NCI-H748 (cell line): ENCODE measurements around the gene PDE3A.
"Not testable (repeated sequence)": the region's sequence is repeated elsewhere in the genome, so short reads cannot be mapped to it uniquely, and the experiment has no call there.

Experiments used
- DNase-seq: peaks from one replicate; lab custom pipeline; 2025; ENCODE audit not compliant: unreplicated experiment; lab: John Stamatoyannopoulos, UW

Gene PDE3A

DNA sequence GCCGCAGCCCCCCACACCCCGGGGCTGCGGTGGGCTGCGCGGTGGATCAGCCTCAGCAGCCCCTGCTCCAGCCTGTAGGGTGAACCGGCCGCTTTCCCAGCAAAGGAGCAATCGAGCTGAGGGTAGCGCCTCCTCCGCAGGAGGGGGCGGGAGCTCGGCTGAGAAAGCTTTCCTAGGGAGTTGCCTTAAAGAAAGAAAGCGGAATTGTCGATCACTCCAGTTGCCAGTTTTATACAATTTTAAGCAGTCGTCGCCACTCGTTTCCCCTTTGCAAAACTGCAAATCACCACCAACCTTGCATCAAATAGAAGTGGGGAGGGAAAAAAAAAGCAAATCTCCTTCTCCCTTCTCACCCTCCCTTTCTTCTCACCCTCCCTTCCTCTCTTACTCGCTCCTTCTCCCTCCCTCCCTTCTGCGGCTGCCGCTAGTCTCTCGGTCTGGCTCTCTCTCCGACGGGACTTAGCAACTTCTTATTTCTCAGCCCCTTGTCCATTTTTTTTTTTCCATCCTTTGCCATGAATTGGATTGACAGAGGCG, at the start of gene PDE3A:
Gene PDE3A, plus strand, starts transcription at position 424 of the 537 bp plus-strand sequence. CDS start 748 bp downstream, outside the sequence.
- peak; percentile 36 for DNase-seq

DNA sequence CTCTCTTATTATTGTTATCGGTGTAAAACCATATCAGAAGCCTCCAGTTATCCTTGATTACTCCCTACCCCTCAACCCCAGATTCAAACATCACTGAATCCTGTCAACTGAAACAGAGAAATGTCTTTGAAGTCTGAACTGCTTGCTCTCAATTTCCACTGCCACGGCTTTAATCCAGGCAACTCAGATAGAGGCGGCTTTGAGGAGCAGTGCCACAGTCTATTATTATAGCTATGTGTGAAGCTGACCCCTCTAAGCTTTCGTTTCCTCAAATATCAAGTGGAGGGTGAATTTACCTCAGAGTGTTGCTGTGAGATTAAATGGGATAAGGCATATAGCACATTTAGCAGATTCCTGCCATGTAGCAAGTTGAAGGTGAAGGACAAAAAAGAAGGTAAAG, 49.0 kb upstream of the PDE3A start:
- DNase-seq, result no peak

- no peak for DNase-seq
These were observed 47.8 kb upstream of the PDE3A start for GRCh38 chr12:20320552-20320951.

DNA sequence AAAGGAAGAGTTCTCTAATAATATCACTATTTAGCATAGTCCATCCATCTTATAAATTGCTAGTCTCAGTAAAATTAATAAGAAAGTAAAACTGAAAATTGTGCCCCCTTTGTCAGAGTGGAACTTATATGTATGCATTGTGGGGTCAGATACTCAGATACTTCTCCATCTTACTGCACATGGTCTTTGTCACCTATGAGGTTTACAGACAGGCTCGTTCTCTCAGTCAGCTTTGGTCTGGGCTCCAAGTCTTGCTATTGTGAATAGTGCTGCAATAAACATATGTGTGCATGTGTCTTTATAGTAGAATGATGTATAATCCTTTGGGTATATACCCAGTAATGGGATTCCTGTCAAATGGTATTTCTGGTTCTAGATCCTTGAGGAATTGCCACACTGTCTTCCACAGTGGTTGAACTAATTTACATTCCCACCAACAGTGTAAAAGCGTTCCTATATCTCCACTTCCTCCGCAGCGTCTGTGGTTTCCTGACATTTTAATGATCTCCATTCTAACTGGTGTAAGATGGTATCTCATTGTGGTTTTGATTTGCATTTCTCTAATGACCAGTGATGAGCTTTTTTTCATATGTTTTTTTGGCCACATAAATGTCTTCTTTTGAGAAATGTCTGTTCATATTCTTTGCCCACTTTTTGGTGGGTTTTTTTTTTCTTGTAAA, 37.4 kb upstream of the PDE3A start:
- not testable (repeated sequence) for DNase-seq

DNA sequence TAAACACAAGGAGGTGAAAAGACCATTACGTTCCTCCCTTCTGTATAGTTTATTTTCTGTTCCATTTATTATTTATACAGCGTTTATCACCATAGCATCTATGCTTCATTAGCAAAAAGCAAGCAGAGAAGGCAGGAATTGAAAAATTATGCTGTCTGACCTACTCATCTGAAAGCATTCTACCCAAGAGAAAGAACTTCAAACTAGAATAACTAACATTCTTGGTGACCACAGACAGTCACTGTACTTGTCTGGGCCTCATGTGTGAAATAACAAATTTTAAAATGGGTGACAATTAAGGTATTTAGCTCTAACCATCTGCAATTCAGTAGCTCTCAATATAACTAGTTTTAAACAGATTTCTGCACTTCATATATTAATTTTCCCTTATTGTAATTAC, 29.3 kb upstream of the PDE3A start:
- DNase-seq, result no peak

DNA sequence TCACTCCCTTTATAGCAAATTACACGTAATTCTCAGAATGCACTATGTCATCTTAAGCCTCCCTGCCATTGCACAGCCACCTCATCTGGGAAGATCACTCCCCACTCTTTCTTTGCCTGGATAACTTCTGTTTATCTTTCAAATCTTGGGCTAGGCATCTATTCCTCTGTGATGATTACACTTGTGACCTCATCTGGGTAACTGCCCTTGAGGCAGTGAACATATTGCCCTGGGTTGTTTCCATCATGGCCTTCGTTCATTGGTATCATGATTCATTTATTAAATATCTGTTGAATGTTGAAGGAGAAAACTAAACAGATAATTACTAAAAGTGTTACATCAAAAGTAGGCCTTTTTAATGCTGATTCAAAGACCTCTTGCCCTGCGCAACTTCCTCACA, 26.2 kb upstream of the PDE3A start:
- DNase-seq, result no peak

DNA sequence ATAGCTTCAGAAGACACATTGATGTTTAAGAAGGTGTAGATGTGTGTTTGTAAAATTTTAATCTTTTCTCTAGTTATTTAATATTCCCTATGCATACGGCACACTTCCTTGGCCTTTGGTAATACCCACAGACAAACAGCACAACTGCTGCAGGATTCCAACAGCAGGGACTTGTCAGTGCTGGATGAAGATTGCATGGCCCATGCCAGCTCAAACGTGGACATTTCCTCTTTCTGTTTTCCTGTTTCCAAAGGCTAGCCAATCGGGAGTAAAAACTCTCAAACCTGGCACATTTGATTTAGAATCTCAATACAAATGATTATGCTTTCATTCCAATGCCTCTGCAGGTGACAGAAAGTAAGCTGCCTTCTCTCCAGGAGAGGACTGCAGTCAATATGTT, 22.5 kb upstream of the PDE3A start:
- no peak for DNase-seq

GRCh38 chr12:20350026-20350425, 18.3 kb upstream of the PDE3A start:
- no peak for DNase-seq

DNA sequence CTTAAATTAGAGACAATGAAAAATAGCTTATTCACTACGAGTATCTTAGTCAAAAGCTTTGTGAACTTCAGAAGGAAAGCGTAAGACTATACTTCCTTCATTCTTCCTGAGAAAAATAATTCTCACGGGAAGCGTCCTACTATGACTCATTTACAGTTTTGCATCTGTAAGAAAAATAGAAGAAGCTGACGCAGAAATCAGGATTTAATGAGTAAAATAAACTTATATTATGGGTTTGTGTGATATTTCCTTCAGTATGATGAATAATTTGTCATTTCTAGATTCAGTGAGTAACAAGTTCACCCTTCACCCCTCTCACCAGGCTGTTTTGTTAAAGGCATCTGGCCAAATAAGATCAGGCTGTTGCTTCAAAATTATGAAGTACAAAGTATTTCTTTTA, 17.8 kb upstream of the PDE3A start:
- no peak for DNase-seq

DNA sequence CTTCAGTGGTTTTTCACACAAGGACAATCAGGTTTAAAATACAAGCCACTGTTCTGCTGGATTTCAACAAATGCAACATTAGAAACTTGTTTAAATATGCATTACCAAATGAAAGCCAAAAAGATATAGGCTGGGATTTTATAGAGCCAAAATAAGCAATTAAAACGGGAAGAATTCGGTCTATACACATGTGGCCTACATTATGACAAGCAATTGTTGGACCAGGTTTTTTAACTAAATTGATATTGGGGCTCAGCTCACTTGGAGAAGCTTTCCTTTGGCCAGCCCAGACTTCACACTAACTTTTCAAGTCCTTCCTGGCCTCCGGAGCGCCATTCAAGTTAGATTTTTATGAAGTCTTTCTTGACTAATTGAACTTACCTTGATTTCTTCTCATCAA, 16.9 kb upstream of the PDE3A start:
- DNase-seq, result no peak

DNA sequence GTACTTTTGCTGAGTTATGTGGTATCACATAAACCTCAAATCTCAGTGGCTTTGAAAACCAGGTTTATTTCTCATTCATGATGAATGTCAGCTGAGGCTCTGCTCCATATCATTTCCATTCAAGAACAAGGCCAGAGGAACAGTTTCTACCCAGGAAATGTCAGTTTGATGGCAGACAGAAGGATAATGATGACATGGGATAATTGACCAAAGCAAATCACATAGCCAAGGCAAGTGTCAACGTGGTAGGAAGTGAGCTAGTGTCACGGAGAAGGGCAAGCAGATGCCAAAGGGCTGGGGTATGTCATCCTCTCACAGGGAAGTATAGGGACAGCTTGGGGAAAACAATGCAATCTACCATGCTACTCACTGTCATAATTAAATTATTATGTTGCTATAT, 12.3 kb upstream of the PDE3A start:
- no peak for DNase-seq

- DNase-seq, result no peak
These were observed 7.9 kb upstream of the PDE3A start for GRCh38 chr12:20360407-20360806.

- DNase-seq, result no peak
These were observed 6.9 kb upstream of the PDE3A start for GRCh38 chr12:20361416-20361815.

GRCh38 chr12:20364501-20364900, 3.8 kb upstream of the PDE3A start:
- DNase-seq, result peak; percentile 68

DNA sequence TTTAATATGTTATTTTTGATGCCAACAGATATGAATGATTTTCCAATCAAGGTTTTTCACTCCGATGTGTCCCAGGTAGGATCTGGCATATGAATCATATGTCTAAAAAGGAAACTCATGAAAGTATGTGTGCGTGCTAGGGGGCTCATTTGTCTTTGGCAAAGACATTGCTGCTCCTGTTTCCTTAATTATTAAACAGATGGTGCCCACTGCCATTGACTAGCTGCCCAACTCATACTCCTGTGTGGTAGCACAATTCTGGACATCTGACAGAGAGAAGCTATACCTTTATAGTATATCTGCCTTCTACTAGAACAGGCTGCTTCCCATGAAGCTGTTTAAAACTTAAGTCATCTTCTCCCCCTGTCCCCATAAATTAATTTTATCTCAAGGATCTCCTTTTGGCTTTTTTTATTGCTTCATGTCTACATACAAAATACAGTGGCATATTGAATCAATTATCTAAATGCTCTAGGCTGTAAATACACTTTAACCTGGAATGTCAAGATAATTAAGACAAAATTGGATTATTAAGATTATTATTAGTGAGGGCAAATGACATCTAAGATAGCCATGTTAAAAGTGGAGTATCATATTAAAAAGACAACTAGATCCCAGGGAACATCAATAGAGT, 1.4 kb upstream of the PDE3A start:
- no peak for DNase-seq

DNA sequence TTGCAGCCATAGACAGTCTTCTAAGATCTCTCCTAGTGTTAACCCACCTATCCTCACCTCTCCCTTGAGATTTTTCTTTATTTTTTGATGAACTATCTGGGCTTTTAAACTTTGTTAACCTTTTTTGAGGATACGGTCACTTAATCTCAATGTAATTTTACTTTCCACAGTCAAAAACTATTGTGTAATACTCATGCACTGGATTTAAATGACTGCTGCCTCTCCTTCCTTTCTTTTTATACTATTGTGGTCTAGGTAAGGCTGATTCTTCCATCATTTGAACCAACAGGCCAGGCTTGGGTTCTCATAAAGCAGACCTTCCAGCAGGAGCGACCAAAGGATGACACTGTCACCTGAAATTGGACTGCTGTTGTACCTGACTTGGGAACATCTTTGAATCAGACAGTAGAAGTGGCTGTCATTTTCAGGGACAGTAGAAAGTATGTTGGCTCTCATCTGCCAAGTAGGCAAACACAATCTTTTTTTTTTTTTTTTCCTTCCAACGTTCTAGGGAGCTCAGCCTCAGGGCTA, 689 bp upstream of the PDE3A start:
- no peak for DNase-seq

GRCh38 chr12:20368651-20369304, 441 bp downstream of the PDE3A start:
- peak; percentile 41 for DNase-seq

GRCh38 chr12:20369305-20370013, 1.1 kb downstream of the PDE3A start:
- peak; percentile 60 for DNase-seq

DNA sequence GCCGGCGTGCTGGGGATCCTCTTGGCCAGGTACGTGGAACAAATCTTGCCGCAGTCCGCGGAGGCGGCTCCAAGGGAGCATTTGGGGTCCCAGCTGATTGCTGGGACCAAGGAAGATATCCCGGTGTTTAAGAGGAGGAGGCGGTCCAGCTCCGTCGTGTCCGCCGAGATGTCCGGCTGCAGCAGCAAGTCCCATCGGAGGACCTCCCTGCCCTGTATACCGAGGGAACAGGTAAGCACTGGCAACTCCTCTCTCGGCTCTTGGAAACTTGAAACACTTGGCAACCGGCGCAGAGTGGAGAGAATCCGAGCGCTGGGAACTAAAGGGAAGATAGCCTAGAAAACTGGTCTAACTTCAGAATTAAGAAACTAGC, 1.7 kb downstream of the PDE3A start:
- peak; percentile 46 for DNase-seq

GRCh38 chr12:20370866-20371519, 2.7 kb downstream of the PDE3A start:
- no peak for DNase-seq
